Trophoblast cell (in vitro differentiated cells and primary cell): ENCODE results near the gene KLF7.

ENCODE experiments used
- DNase-seq, 2 donors: peaks; one replicate each; pipeline ENCODE4 v3.0.0-alpha.2; 2016
- H2AFZ ChIP-seq: 2 replicates; pipeline ENCODE4 v1.6.1; 2013; ENCODE audit warnings: low read length, moderate library complexity, mild to moderate bottlenecking; ENCODE audit not compliant: insufficient read depth, poor library complexity
- H2AK5ac ChIP-seq: 2 replicates; pipeline ENCODE4 v1.6.1; 2013; ENCODE audit warnings: mild to moderate bottlenecking, low read length
- H2BK120ac ChIP-seq: 2 replicates; pipeline ENCODE4 v1.6.1; 2013; ENCODE audit warnings: low read length, mild to moderate bottlenecking, moderate library complexity; ENCODE audit not compliant: insufficient read depth, poor library complexity
- H2BK12ac ChIP-seq: 2 replicates; pipeline ENCODE4 v1.6.1; 2013; ENCODE audit warnings: mild to moderate bottlenecking, low read length, moderate library complexity
- H2BK5ac ChIP-seq: 2 replicates; pipeline ENCODE4 v1.6.1; 2013; ENCODE audit warnings: low read length, low read depth, moderate library complexity, mild to moderate bottlenecking; ENCODE audit not compliant: poor library complexity
- H3K14ac ChIP-seq: 2 replicates; pipeline ENCODE4 v1.6.1; 2013; ENCODE audit warnings: mild to moderate bottlenecking, low read length
- H3K18ac ChIP-seq: 2 replicates; pipeline ENCODE4 v1.6.1; 2013; ENCODE audit warnings: mild to moderate bottlenecking, low read length
- H3K23ac ChIP-seq: 2 replicates; pipeline ENCODE4 v1.6.1; 2013; ENCODE audit warnings: low read length
- H3K27ac ChIP-seq: 2 replicates; pipeline ENCODE4 v1.5.1; 2013; ENCODE audit warnings: low read depth, mild to moderate bottlenecking, inconsistent platforms, low read length, moderate library complexity
- H3K27me3 ChIP-seq: 2 replicates; pipeline ENCODE4 v1.6.1; 2013; ENCODE audit warnings: inconsistent platforms, mild to moderate bottlenecking, low read length, moderate library complexity; ENCODE audit not compliant: insufficient read depth
- H3K36me3 ChIP-seq, 2 experiments: 1 replicate in 1 of 2; 2 replicates in 1 of 2; pipeline ENCODE4 v1.6.1; 2013; ENCODE audit warnings: low read length in 2 of 2, mild to moderate bottlenecking in 2 of 2, moderate library complexity in 1 of 2; ENCODE audit not compliant: insufficient read depth in 2 of 2, control insufficient read depth in 1 of 2
- H3K4ac ChIP-seq: 2 replicates; pipeline ENCODE4 v1.6.1; 2013; ENCODE audit warnings: low read depth, mild to moderate bottlenecking, low read length, moderate library complexity
- H3K4me1 ChIP-seq, 2 experiments: 1 replicate in 1 of 2; 2 replicates in 1 of 2; pipeline ENCODE4 v1.6.1; 2013; ENCODE audit warnings: low read length in 2 of 2, mild to moderate bottlenecking in 2 of 2, moderate library complexity in 1 of 2; ENCODE audit not compliant: insufficient read depth in 2 of 2, control insufficient read depth in 1 of 2
- H3K4me2 ChIP-seq: 2 replicates; pipeline ENCODE4 v1.6.1; 2013; ENCODE audit warnings: inconsistent platforms, mild to moderate bottlenecking, low read length, moderate library complexity
- H3K4me3 ChIP-seq: 2 replicates; pipeline ENCODE4 v1.5.1; 2013; ENCODE audit warnings: mild to moderate bottlenecking, low read depth, low read length, inconsistent platforms
- H3K79me1 ChIP-seq: one replicate; pipeline ENCODE4 v1.6.1; 2013; ENCODE audit warnings: low read length
- H3K79me2 ChIP-seq: 2 replicates; pipeline ENCODE4 v1.6.1; 2013; ENCODE audit warnings: low read length, mild to moderate bottlenecking; ENCODE audit not compliant: control insufficient read depth, insufficient read depth, poor library complexity
- H3K9ac ChIP-seq: 2 replicates; pipeline ENCODE4 v1.6.1; 2013; ENCODE audit warnings: mild to moderate bottlenecking, low read length
- H3K9me3 ChIP-seq: 2 replicates; pipeline ENCODE4 v1.6.1; 2013; ENCODE audit warnings: low read depth, mild to moderate bottlenecking, control low read depth, inconsistent platforms, low read length; ENCODE audit not compliant: insufficient read depth
- H4K12ac ChIP-seq: 2 replicates; pipeline ENCODE4 v1.6.1; 2013; ENCODE audit warnings: low read depth, mild to moderate bottlenecking, low read length, moderate library complexity
- H4K8ac ChIP-seq: 2 replicates; pipeline ENCODE4 v1.6.1; 2013; ENCODE audit warnings: low read depth, mild to moderate bottlenecking, low read length, moderate library complexity
- H4K91ac ChIP-seq: one replicate; pipeline ENCODE4 v1.6.1; 2013; ENCODE audit warnings: low read depth, mild to moderate bottlenecking, low read length, moderate library complexity
- WGBS: extraction: QIAGEN DNeasy Blood & Tissue Kit; methylation state at CpG from one replicate; pipeline ENCODE4 v1.1.7; 2013; ENCODE audit warnings: missing lambda C conversion rate; ENCODE audit not compliant: insufficient read length, insufficient coverage; ENCODE audit errors: extremely low coverage; 5-methylcytosine and 5-hydroxymethylcytosine counted together

Gene KLF7

GRCh38 chr2:207110310-207110709 lies 55.4 kb downstream of the KLF7 start:
- no peak overlapping the region for H2BK12ac ChIP-seq
- H3K36me3 ChIP-seq: peaks cover 3 to 12% of the 10 kb centered on the region in 2 experiments
- H3K18ac ChIP-seq: no peak overlapping the region
- no peak overlapping the region for H4K91ac ChIP-seq
- H2AFZ ChIP-seq: no peak overlapping the region
- no peak overlapping the region for H3K4me2 ChIP-seq
- no peak overlapping the region for H4K12ac ChIP-seq
- no peak overlapping the region for H4K8ac ChIP-seq
- no peak overlapping the region for H2AK5ac ChIP-seq
- no peak overlapping the region for H3K27ac ChIP-seq
- no peak overlapping the region for H2BK120ac ChIP-seq
- H3K4me3 ChIP-seq: no peak overlapping the region
- no peaks in the 10 kb centered on the region for H3K79me2 ChIP-seq
- no peak overlapping the region for H3K9ac ChIP-seq
- WGBS: no CpG with 5 or more reads among the region's 7 CpGs
- H3K79me1 ChIP-seq: no peaks in the 10 kb centered on the region
- H3K27me3 ChIP-seq: no peaks in the 10 kb centered on the region
- DNase-seq: no peak
- no peak overlapping the region for H3K23ac ChIP-seq
- no peaks in the 10 kb centered on the region for H3K9me3 ChIP-seq
- no peak overlapping the region for H3K14ac ChIP-seq
- no peaks in the 10 kb centered on the region for H3K4me1 ChIP-seq
- H2BK5ac ChIP-seq: no peak overlapping the region
- H3K4ac ChIP-seq: no peak overlapping the region

GRCh38 chr2:207109768-207110167 lies 56.0 kb downstream of the KLF7 start:
- Histone ChIP-seq H3K36me3 (peaks cover 6 to 15% of the 10 kb centered on the region in 2 experiments), H3K4ac (no peak overlapping the region), H4K91ac (no peak overlapping the region), H2AK5ac (no peak overlapping the region), H4K12ac (no peak overlapping the region), H3K27me3 (no peaks in the 10 kb centered on the region), H3K79me1 (no peaks in the 10 kb centered on the region), H3K27ac (no peak overlapping the region), H3K4me3 (no peak overlapping the region), H3K18ac (no peak overlapping the region), H3K4me1 (no peaks in the 10 kb centered on the region), H3K9ac (no peak overlapping the region), H2AFZ (no peak overlapping the region), H3K4me2 (no peak overlapping the region), H4K8ac (no peak overlapping the region), H2BK120ac (no peak overlapping the region), H2BK5ac (no peak overlapping the region), H2BK12ac (no peak overlapping the region), H3K14ac (no peak overlapping the region), H3K23ac (no peak overlapping the region), H3K79me2 (no peaks in the 10 kb centered on the region), H3K9me3 (no peaks in the 10 kb centered on the region)
- no peak for DNase-seq
- WGBS: no CpG with 5 or more reads among the region's 5 CpGs

- no peak overlapping the region for H3K4me3 ChIP-seq
- H4K91ac ChIP-seq: no peak overlapping the region
- no peak overlapping the region for H3K27ac ChIP-seq
- H3K23ac ChIP-seq: no peak overlapping the region
- H2AFZ ChIP-seq: no peak overlapping the region
- peaks cover 6 to 17% of the 10 kb centered on the region in 2 experiments for H3K36me3 ChIP-seq
- H3K79me1 ChIP-seq: no peaks in the 10 kb centered on the region
- no peak overlapping the region for H3K4ac ChIP-seq
- no peak for DNase-seq
- peaks cover 0 to 1% of the 10 kb centered on the region in 2 experiments for H3K4me1 ChIP-seq
- no peak overlapping the region for H2BK120ac ChIP-seq
- H3K9ac ChIP-seq: no peak overlapping the region
- no peaks in the 10 kb centered on the region for H3K9me3 ChIP-seq
- no peak overlapping the region for H3K18ac ChIP-seq
- no peak overlapping the region for H3K14ac ChIP-seq
- no peak overlapping the region for H2BK5ac ChIP-seq
- H4K12ac ChIP-seq: no peak overlapping the region
- H2BK12ac ChIP-seq: no peak overlapping the region
- no CpG with 5 or more reads among the region's 1 CpG for WGBS
- H3K79me2 ChIP-seq: no peaks in the 10 kb centered on the region
- H4K8ac ChIP-seq: no peak overlapping the region
- H2AK5ac ChIP-seq: no peak overlapping the region
- no peak overlapping the region for H3K4me2 ChIP-seq
- no peaks in the 10 kb centered on the region for H3K27me3 ChIP-seq
Observed at GRCh38 chr2:207108440-207108839, 57.3 kb downstream of the KLF7 start.

- no peaks in the 10 kb centered on the region for H3K27me3 ChIP-seq
- no peak overlapping the region for H2BK12ac ChIP-seq
- H3K14ac ChIP-seq: no peak overlapping the region
- DNase-seq: no peak
- no peak overlapping the region for H3K9ac ChIP-seq
- H2BK120ac ChIP-seq: no peak overlapping the region
- no peaks in the 10 kb centered on the region for H3K9me3 ChIP-seq
- H3K79me2 ChIP-seq: no peaks in the 10 kb centered on the region
- no peak overlapping the region for H2BK5ac ChIP-seq
- H4K8ac ChIP-seq: no peak overlapping the region
- H3K4ac ChIP-seq: no peak overlapping the region
- no peak overlapping the region for H3K27ac ChIP-seq
- H3K23ac ChIP-seq: no peak overlapping the region
- WGBS: no CpG with 5 or more reads among the region's 12 CpGs
- peaks cover 6 to 17% of the 10 kb centered on the region in 2 experiments for H3K36me3 ChIP-seq
- H3K4me3 ChIP-seq: no peak overlapping the region
- H4K91ac ChIP-seq: no peak overlapping the region
- no peak overlapping the region for H3K4me2 ChIP-seq
- no peak overlapping the region for H2AFZ ChIP-seq
- no peak overlapping the region for H3K18ac ChIP-seq
- H3K79me1 ChIP-seq: no peaks in the 10 kb centered on the region
- H2AK5ac ChIP-seq: no peak overlapping the region
- no peak overlapping the region for H4K12ac ChIP-seq
- H3K4me1 ChIP-seq: peaks cover 0 to 2% of the 10 kb centered on the region in 2 experiments
Observed at GRCh38 chr2:207107551-207107950, 58.2 kb downstream of the KLF7 start.
